NCI-H146 treated with DMSO at 0.1 percent for 48 hours (cell line): ENCODE results near the gene SMYD3.
A peak's percentile ranks its signal among the peaks of the same experiment; 100 is the strongest.
"Not testable (repeated sequence)": the region's sequence is repeated elsewhere in the genome, so short reads cannot be mapped to it uniquely, and the experiment has no call there.

Source experiments
- DNase-seq: peaks from one replicate; lab custom pipeline; 2025; ENCODE audit not compliant: unreplicated experiment; lab: John Stamatoyannopoulos, UW

SMYD3 gene

GRCh38 chr1:246000638-246001015 lies 506.5 kb downstream of the SMYD3 start:
- DNase-seq = no peak

DNA sequence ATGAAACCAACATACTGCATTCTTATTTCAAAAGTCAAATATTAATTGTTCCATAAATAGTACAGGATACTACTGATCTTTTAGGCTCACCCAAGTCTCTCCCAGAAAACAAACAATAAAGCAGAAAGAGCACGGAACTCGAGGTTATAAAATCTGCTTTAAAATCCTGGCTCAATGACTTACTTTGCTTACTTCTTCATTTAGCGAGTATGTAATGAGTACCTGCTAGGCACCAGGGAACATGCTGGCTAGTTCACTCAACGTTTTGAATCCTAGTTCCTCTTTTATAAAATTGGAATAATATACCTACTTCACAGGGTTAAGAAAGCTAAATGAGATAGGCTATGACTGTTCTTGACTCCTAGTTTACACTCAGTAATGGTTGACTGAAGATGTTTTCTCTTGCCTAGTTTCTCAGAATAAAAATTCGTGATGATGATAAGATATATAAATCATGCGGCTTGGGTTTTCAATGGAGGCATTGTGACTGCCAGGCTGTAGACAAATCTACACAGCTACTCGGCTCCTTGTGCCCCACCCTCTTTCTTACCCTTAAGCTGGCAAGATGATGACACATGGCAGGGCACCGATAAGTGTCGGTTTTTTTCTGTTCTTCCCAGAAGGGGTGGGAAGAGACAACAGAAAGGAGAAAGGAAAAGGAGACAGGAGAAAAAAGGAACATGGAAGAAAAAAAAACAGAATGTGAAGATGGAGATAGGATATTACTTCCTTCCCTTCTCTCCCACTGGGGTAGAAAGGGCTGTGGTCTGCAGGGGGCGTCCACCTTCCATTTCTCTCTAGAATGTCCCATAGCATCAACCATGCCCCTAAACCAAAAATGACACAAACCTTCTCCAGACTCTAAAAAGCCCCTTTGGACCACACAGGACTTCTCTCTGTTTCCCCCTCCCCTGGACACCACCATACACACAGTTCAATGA lies 507.1 kb downstream of the SMYD3 start:
- no peak for DNase-seq

- DNase-seq = no peak
Observed at GRCh38 chr1:245997471-245998258, 509.4 kb downstream of the SMYD3 start.

GRCh38 chr1:245996811-245997210 lies 510.3 kb downstream of the SMYD3 start:
- no peak for DNase-seq

DNA sequence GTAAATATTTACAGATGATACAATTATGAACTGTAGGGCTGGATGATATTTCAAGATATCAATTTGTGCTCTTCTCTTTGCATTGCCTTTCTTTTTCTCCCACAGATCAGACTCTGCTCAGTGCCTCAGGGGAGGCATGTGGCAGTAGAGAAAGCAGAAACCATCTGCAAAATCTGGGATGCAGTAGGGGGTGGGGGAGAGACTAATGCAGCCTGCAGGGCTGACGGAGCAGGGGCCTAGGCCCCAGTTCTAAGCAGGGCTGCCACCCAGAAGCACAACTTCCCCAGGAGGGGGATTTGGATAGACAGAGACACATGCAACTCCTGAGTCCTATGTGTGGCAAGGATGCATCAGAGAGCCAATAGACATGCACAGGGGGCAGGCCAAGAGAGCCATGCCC lies 511.6 kb downstream of the SMYD3 start:
- peak; percentile 55 for DNase-seq

- no peak for DNase-seq
Observed at GRCh38 chr1:245991266-245991665, 515.8 kb downstream of the SMYD3 start.

DNA sequence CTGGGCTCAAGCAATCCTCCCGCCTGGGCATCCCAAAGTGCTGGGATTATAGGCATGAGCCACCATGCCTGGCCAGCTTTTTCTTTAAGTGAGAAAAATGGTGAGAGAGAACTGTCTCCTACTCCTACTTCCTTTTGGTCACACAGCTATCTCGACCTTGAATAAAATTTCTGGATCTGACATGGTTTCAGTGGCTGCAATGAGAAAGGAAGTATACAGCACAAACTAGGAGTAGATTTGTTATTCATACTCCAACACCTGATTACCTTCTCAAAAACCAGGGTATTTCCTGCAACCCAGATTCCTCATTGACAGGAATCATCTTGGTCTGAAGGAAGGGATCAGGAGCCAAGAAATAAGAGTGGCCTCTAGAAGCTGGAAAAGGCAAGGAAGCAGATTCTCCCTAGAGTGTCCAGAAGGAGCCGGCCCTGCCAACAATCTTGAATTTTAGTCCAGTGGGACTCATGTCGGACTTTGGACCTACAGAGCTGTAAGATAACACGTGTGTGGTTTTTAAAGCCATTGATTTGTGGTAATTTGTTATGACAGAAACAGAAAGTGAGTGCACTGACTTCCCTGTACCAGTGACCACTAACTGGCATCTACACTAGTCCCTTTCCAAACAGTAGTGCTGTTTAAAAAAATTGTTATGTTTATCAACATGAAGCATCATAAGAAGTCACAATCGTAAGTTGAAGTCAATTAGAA lies 516.6 kb downstream of the SMYD3 start:
- DNase-seq = no peak

DNA sequence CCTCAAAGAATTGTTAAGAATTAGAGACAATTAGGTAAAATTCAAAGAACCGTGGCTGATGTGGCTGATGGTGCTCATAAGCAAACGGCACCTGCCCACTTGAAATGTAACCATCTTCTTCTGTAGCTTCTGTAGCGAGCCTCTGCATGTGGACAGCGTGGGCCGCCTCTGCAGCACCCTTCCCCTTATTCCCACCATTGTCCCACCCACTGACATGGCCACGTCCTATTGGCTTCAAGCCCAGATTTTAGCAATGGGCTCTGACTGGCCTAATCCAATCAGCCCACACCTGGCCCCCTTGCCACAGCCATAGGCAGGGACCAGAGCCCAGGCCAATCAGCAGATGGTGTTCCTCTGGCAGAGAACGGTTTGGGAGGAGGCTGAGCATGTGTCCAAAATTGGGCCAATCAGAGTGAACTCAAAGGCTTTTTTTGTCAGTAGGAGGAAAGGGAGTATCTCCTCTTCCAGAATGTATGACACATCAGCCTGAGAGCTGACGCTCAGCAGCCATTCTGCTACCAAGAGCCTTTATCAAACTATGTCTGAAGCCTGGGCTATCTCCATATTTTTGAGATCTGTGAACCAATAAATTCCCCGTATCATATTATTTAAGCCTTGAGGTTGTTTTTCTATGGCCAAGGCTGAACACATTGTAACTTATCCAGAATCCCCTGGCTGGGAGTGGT lies 518.5 kb downstream of the SMYD3 start:
- no peak for DNase-seq

- no peak for DNase-seq
Observed at GRCh38 chr1:245987997-245988392, 519.1 kb downstream of the SMYD3 start.

DNA sequence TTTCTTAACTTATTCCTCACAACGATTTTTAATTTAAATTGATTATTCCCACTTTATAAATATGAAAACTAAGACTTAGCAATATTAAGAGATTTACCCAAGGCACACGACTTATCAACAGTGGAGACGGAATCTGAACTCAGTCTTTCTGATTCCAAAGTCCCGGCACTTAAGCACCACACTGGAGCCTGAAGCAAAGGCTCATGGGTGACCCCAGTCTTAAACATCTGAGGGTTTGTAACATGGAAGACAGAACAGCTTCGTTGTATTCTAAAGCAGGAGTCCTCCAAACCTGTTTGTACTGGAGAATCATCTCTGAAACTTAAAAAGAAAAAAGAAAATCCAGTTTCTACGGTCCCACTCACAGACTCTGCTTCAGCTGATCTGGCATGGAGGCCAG lies 519.5 kb downstream of the SMYD3 start:
- DNase-seq = no peak

DNA sequence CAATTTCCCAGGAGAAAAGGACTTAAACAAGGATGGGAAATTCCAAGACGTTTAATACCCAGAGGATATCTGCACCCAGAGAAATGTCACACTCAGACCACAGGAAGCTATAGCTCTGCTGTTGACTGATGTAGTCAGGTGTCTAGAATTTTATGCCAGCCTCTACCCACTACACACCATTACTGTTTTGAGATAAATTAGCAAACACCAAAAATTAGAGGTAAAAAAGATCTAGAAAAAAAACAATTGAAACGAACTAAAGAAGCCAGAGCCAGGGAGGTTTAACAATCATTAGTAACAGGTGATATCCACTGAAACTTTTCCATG lies 519.9 kb downstream of the SMYD3 start:
- no peak for DNase-seq

- DNase-seq = no peak
Observed at GRCh38 chr1:245986404-245987218, 520.5 kb downstream of the SMYD3 start.

DNA sequence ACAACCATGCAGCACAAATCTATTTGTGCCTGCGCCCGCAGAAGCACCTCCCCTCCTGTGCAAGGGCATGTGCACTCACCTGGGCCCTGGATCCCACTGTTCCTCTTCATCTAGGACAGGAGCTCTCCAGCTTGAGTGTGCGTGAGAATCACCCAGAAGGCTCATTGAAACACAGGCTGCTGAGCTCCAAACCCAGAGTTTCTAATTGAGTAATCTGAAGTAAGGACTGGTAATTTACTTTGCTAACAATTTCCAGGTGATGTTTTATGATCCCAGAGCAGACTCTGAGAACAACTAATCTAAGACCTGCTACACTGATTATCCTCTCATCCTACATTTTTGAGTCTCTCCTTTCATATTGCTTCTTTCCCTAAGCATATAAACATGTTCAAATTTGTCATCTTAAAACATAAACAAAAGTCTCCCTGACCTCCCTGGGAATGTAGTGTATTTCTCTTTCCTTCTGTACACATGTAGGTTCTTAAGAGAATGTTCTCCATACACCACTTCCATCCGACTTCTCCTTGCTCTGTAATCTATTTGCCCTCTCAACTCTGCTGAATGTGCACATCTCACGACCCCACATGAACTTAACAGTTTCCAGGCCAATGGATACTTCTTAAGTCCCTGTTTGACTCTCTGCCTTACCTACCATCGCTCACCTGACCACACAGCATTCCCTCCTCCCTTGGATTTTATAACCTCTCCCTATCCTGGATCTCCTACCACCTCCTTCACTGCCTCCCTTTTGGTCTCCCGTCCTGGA lies 522.5 kb downstream of the SMYD3 start:
- DNase-seq = no peak

- no peak for DNase-seq
Observed at GRCh38 chr1:245983294-245983967, 523.6 kb downstream of the SMYD3 start.

GRCh38 chr1:245979589-245979988 lies 527.5 kb downstream of the SMYD3 start:
- DNase-seq = no peak

DNA sequence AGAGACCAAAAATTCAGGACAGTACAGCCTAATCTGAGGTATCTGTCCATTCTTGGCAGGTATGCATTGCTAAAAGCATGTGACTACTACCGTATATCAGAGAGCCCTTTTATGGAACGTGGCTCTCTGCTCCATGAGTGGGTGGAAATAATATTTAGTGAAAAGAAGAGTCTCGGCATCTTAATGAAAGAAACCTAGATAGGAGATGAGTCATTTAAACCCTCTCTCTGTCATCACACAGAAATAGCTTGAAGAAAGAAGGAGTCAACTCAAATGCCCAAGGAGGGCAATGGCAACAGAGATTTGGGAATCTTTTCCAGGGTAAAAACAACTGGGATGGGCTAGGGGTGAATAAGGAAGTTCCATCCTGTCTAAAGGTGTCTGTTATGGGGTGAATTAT lies 528.2 kb downstream of the SMYD3 start:
- no peak for DNase-seq

DNA sequence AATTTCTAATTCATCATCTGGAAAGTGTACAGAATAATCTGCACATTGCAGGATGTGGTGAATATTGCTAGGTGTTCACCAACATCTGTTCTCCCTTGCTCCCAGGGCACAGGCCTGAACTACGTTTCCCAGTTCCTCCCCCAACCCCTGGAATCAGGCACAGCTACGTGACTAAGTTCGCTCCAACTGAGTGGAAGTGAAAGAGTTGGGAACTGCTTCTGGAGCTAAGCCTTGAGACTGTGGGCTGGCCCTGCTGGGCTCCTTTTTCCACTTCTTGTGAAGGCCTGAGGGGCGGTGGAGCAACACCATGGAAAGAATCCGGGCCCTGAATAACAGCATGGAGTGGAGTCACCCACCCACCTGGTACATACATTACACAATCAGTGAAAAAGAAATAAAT lies 534.6 kb downstream of the SMYD3 start:
- DNase-seq = no peak

DNA sequence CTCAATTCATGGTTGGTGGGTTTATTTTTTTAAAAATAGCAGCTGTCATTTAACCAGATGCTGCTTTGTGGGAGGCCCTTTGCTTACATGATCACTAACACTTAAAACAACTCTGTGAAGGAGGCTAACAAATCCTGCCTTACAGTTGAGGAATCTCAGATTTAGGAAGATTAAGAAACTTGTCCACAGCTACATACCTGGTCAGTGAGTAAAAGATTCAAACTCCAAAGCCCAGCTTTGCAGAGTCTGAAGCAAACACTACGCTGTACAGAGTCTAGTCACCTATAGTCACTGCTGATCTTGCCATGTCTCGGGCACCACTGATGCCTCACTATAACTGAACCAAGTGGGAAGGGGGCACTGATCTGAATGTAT lies 535.4 kb downstream of the SMYD3 start:
- no peak for DNase-seq

GRCh38 chr1:245971076-245971710 lies 535.9 kb downstream of the SMYD3 start:
- DNase-seq = not testable (repeated sequence)
